ENCODE data around the gene COL26A1.

Gene COL26A1

GRCh38 chr7:101373812-101374614 lies 11.3 kb downstream of the COL26A1 start:
- DNase-seq = no peak

- no peak for DNase-seq
These were observed 12.3 kb downstream of the COL26A1 start for GRCh38 chr7:101374990-101375389.

- DNase-seq = no peak
These were observed 13.9 kb downstream of the COL26A1 start for GRCh38 chr7:101376601-101377000.

GRCh38 chr7:101377189-101377736 lies 14.6 kb downstream of the COL26A1 start:
- DNase-seq = no peak

- no peak for DNase-seq
These were observed 16.1 kb downstream of the COL26A1 start for GRCh38 chr7:101378751-101379174.

- no peak for DNase-seq
These were observed 16.6 kb downstream of the COL26A1 start for GRCh38 chr7:101379302-101379701.

GRCh38 chr7:101381549-101382111 lies 19.0 kb downstream of the COL26A1 start:
- DNase-seq = no peak

- no peak for DNase-seq
These were observed 20.3 kb downstream of the COL26A1 start for GRCh38 chr7:101382937-101383336.

- no peak for DNase-seq
These were observed 23.5 kb downstream of the COL26A1 start for GRCh38 chr7:101386177-101386557.

GRCh38 chr7:101386558-101387231 lies 24.0 kb downstream of the COL26A1 start:
- peak; percentile 18 for DNase-seq

GRCh38 chr7:101390901-101391301 lies 28.2 kb downstream of the COL26A1 start:
- peak; percentile 52 for DNase-seq

- no peak for DNase-seq
These were observed 29.3 kb downstream of the COL26A1 start for GRCh38 chr7:101391991-101392390.

- no peak for DNase-seq
These were observed 31.2 kb downstream of the COL26A1 start for GRCh38 chr7:101393865-101394264.

GRCh38 chr7:101395376-101395775 lies 32.7 kb downstream of the COL26A1 start:
- DNase-seq = no peak

- no peak for DNase-seq
These were observed 34.6 kb downstream of the COL26A1 start for GRCh38 chr7:101397243-101397642.

- DNase-seq = no peak
These were observed 35.2 kb downstream of the COL26A1 start for GRCh38 chr7:101397770-101398324.

- no peak for DNase-seq
These were observed 36.0 kb downstream of the COL26A1 start for GRCh38 chr7:101398396-101399289.

- no peak for DNase-seq
These were observed 37.1 kb downstream of the COL26A1 start for GRCh38 chr7:101399759-101400158.

GRCh38 chr7:101400751-101401150 lies 38.1 kb downstream of the COL26A1 start:
- no peak for DNase-seq

- no peak for DNase-seq
These were observed 38.9 kb downstream of the COL26A1 start for GRCh38 chr7:101401390-101402080.

GRCh38 chr7:101402081-101402779 lies 39.6 kb downstream of the COL26A1 start:
- DNase-seq = no peak
